Ureter (tissue), 1 donor: ENCODE results near the gene SLC14A1. TPM values are rescaled to one million over a fixed set of nuclear protein-coding genes. Genes with fewer than 3 reads are reported as not detected.
"Not testable (repeated sequence)": the region's sequence is repeated elsewhere in the genome, so short reads cannot be mapped to it uniquely, and the experiment has no call there.

Source experiments
- DNase-seq: peaks from one replicate; pipeline ENCODE4 v3.0.0-alpha.2; 2020; ENCODE audit warnings: low spot score
- total RNA-seq: library from RNA; stranded (reverse); gene quantifications from one replicate; pipeline ENCODE4 v1.2.4, GENCODE V29; 2023
- donor health status: DM: yes; HTN: yes; CAD: no.

SLC14A1 gene
- total RNA-seq, 1 donor from 2014 or later = 136 TPM

DNA sequence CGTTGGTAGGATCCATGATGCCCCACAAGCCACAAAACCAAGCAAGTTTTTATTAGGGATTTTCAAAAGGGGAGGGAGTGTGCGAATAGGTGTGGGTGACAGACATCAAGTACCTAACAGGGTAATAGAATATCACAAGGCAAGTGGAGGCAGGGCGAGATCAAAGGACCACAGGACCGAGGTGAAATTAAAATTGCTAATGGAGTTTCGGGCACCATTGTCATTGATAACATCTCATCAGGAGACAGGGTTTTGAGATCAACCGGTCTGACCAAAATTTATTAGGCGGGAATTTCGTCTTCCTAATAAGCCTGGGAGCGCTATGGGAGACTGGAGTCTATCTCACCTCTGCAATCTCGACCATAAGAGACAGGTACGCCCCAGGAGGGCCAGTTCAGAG, 33.7 kb downstream of the SLC14A1 start:
- not testable (repeated sequence) for DNase-seq

DNA sequence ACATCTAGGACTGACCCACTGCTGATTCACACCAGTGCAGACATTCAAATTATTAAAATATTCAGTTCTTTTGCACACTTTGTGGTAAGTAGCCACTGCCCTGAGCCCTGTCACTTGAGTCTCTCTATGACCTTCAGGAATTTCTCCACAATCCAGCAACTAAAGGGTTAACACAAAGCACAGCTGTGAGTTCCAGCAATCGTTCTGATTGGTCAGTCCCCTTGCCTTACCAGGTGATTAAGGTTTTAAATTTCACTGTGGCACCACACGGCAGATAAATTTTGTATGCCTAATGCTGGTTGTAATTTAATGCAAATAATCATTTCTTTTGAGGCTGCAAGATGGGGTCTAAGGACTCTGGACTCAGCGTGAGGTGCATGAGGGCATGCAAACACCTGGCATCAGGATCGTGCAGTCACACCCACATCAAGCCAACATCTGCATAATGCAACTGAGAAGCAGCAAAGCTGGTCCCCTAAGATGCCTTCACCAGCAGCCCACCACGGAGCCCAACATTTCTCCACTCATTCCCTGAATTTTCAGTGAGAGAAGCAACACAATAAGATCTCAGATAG, 36.6 kb downstream of the SLC14A1 start:
- no peak for DNase-seq

DNA sequence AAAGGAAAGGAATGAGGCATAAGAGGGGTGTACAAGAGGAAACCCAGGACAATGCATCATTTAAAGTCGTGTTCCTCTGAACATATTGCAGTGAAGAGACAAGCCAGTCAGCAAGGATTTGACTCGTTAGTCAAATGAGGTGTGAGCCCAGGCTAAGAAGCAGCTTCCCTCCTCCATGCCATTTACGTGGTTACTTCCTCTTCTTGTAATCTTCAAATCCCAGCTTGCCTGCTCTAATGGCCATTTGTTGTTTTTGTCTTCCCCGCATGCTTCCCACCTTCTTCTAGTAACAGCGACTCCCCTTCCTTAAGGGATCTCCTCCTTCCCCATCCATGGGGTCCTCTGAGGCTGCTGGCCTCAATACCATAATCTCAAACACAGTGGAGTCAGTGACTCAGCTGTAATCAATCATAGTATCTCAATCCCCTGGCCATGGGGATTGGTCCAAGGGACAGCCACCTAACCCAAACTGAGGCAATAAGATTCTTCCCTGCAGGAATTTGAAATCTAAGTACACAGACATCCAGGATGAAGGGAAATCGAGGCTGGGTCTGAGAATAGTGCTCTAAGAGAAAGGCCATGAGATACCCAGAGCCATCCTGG, 37.6 kb downstream of the SLC14A1 start:
- no peak for DNase-seq

- no peak for DNase-seq
Observed at GRCh38 chr18:45764000-45764686, 40.2 kb downstream of the SLC14A1 start.

- no peak for DNase-seq
Observed at GRCh38 chr18:45765796-45766195, 41.8 kb downstream of the SLC14A1 start.

GRCh38 chr18:45771587-45772480, 47.9 kb downstream of the SLC14A1 start:
- no peak for DNase-seq

GRCh38 chr18:45774065-45774521, 50.1 kb downstream of the SLC14A1 start:
- no peak for DNase-seq

DNA sequence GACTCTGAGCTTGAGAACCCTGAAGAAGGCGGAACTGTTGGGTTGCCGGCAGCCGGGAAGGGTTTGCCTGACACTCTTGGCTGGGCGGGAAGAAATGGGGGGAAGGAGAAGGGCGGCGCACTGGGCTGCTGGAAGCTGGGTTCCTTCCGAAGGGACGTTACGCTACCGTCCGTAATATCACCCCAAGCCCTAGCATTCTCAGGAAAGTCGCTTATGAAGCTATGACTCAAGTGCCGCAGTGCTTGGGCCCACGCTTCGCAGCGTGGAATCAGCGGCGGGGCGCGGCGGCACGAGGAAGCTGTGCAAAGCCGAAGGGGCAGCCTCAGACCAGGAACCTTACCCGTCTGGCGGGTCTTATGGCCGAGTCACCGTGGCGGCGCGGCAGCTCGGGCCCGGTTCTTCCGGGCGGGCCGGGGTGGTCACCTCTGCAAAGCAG, 51.3 kb downstream of the SLC14A1 start:
- DNase-seq = peak; percentile 83

DNA sequence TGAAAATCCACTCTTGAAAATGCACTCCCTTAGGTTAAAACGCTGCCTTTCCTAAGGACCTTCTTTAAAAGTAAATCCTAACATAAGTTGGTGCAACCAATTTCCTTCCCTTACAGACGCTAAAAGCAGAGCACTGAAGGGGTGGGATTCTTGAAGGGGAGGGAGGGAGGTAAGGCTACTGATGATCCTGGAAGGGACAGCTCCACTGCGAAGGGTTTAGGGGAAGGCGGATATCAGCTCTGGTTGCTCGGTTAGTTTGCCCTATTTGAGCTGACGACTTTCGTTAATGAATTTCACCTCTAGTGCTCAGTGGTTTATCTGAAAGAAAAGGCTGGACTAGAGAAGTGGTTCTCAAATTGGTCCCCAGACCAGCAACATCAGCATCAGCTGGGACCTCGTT, 51.8 kb downstream of the SLC14A1 start:
- DNase-seq = no peak

DNA sequence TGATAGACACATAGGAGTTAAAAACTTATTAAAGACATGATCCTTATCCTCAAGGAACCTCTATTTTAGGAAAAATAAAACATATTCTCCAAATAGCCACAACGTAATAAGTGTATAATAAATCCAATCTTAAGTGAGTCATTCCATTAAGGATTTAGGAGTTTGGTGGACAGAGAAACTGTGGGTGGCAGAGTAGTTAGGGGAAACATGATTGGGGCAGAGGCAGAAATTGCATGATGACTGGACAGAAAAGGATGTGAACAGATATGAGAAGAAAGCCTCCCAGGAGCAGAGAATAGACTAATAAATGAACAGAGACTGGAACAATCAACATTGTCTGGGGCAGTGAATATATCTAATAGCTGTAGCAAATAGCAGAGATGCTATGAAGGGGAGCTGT, 53.4 kb downstream of the SLC14A1 start:
- no peak for DNase-seq

GRCh38 chr18:45780568-45780967, 56.6 kb downstream of the SLC14A1 start:
- DNase-seq = no peak

GRCh38 chr18:45782662-45783061, 58.7 kb downstream of the SLC14A1 start:
- DNase-seq = no peak

DNA sequence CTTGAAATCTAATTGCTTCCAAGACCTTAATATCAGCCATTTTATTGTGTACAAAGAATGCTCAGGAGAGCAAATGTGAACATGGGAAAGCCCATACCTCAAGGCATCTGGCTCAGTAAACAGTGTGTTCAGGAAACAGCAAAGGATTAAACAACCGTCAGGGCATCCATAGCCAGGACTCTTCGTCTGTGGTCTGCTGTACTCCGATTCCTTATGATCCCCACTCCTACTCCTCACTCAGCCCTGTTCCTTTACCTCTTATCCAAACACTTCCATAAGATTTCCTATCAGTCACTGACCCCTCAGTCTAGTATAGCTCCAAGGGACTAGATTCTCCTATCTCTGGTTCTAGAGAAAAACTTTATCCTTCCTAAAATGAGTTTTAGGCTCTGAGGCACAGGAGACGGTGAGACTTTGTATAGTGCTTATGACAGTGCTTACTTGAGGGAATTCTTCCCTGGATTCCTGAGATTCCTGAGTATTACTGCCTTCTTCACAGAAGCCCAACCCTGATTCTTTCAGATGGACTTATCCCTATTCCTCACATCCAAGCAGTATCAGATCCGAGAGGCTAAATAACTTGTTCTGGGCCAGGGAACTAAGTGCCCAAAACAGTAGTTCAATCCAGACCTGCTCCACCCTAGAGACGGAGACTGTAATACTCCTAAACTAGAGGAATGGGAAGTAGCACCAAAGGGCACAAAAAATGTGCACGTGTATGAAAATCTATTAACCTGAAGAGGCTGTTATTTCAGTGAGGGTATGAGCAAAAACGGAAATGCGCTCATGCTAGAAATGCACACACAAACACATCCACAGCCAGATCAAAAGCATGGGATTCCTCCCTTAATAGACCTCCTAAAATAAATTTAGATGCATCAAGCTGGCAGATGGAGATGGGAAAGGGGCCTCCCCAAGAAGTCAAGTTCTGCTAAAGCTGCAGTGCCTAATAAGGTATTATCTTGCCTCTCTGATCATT, 59.4 kb downstream of the SLC14A1 start:
- no peak for DNase-seq

DNA sequence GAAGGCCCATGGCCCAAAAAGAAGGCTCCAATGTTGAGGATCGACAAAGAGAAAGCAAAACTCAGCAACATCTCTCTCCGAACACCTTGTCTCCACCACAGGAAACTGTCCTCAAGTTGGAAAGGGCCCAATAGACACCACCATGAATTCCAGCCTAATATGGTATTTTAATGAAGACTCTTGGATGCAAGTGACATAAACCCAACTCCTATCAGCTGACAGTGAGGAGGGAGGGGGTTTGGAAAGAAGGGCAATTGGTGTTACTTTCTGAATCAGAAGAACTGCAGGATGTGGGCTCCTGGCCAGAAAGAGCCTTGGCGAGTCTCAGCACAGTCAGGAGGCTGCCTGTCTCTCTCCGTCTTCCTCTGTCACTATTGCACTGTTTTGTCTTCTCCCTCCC, 61.2 kb downstream of the SLC14A1 start:
- no peak for DNase-seq

- no peak for DNase-seq
Observed at GRCh38 chr18:45786941-45787340, 63.0 kb downstream of the SLC14A1 start.

GRCh38 chr18:45787346-45787745, 63.4 kb downstream of the SLC14A1 start:
- no peak for DNase-seq

- no peak for DNase-seq
Observed at GRCh38 chr18:45788861-45789260, 64.9 kb downstream of the SLC14A1 start.

DNA sequence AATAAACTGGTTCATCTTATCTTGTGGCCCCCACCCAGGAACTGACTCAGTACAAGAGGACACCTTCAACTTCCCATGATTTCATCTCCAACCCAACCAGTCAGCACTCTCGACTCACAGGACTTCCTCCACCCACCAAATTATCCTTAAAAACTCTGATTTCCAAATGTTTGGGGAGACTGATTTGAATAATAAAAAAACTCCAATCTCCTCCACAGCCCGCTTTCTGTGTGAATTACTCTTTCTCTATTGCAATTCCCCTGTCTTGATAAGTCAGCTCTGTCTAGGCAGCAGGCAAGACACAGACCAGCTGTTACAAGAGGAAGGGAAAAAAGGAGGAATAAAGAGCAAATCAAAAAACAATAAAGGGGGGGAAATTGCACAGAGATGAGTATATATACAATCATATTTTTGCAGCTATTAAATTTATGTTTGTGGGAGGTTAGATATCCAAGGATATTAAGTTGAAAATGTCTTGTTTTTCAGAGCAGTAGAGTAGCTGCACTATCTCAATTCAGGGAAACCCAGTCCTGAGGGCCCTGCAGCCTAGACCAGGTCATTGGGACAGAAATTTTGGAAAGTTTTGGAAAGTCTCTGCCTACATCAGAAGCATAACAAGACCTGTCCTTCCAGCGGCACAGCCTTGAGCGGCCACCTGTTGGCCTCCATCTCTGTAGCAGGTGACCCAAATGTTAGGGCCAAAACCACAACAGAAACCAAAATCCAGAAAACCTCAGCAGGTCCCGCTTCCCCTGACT, 68.7 kb downstream of the SLC14A1 start:
- no peak for DNase-seq

DNA sequence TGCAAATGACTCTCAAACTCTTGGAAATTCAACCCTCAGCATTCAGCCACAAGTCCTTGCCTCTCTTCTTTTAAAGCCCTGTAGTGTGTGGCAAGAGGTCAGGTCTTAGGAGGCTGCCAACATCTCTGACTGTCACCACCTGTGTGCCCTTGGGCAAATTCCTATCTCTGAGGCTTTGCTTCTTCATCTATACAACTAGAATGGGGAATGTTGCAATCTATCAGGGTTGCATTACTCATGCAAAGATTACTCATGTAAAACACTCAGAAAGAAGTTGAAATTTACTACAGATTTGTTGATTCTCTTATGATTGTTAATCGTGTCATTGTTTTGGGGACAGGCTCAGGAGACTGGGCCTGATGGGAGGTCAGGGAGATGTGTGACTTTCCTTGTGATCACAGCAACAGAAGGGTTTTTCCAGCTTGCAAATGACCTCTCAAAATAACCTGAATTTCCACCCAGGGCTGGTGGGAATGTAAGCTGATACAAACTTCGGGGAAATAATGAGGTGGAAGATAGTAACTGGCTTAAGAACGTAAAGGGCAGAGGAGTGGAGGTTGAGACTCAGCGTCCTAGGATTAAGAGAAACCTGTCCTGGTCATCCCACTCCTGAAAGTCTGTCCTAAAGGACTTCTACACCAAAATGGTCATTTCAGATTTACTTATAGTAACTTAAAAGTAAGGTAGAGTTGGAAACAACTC, 69.4 kb downstream of the SLC14A1 start:
- no peak for DNase-seq
